Calu3 (cell line): ENCODE measurements around the gene HELZ. TPM values are rescaled to one million over a fixed set of nuclear protein-coding genes. Genes with fewer than 3 reads are reported as not detected.

ENCODE experiments used
- BruUV-seq: library from RNA; stranded (reverse); fragments of 400-500 nt; replicated peaks from 2 replicates; lab custom pipeline; 2021; lab: Mats Ljungman, UMichigan
- CTCF ChIA-PET: fragments of 300-600 bp; sonication (Branson Sonifier 250); formaldehyde crosslinking; loops from one replicate; lab custom pipeline; 2022; ENCODE audit warnings: antibody characterized with exemption; lab: Charles Lee
- DNase-seq: peaks from one replicate; pipeline ENCODE4 v3.0.0; 2022
- H3K27ac Mint-ChIP-seq: one replicate; pipeline ENCODE4 v1.8.0; 2022; ENCODE audit warnings: mixed read lengths; ENCODE audit not compliant: unreplicated experiment
- H3K27me3 Mint-ChIP-seq: one replicate; pipeline ENCODE4 v1.8.0; 2022; ENCODE audit warnings: mixed read lengths; ENCODE audit not compliant: unreplicated experiment
- H3K36me3 Mint-ChIP-seq: one replicate; pipeline ENCODE4 v1.8.0; 2022; ENCODE audit warnings: mild to moderate bottlenecking, moderate library complexity, mixed read lengths; ENCODE audit not compliant: insufficient read depth, unreplicated experiment
- H3K4me1 Mint-ChIP-seq: one replicate; pipeline ENCODE4 v1.8.0; 2022; ENCODE audit warnings: mild to moderate bottlenecking, low read depth, mixed read lengths; ENCODE audit not compliant: unreplicated experiment
- H3K4me3 Mint-ChIP-seq: one replicate; pipeline ENCODE4 v1.8.0; 2022; ENCODE audit warnings: mild to moderate bottlenecking, low read depth, moderate library complexity, mixed read lengths; ENCODE audit not compliant: unreplicated experiment
- H3K9me3 Mint-ChIP-seq: one replicate; pipeline ENCODE4 v1.8.0; 2022; ENCODE audit warnings: low read depth, mixed read lengths; ENCODE audit not compliant: unreplicated experiment
- CTCF ChIP-seq: fragments of 200-600 bp; IDR thresholded peaks from one replicate; pipeline ENCODE4 v1.8.0; 2022; ENCODE audit warnings: antibody characterized with exemption; ENCODE audit not compliant: unreplicated experiment
- intact Hi-C: fragments of 100-400 bp; cut with micrococcal nuclease; formaldehyde crosslinking; loops from one replicate; pipeline ENCODE4 v1.10.0; 2022; ENCODE audit not compliant: unreplicated experiment
- total RNA-seq: library from RNA; stranded (reverse); gene quantifications from 2 replicates; pipeline ENCODE4 v1.2.3, GENCODE V29; 2022

Gene HELZ
- total RNA-seq, 1 experiment from 2014 or later = 60.8 TPM

DNA sequence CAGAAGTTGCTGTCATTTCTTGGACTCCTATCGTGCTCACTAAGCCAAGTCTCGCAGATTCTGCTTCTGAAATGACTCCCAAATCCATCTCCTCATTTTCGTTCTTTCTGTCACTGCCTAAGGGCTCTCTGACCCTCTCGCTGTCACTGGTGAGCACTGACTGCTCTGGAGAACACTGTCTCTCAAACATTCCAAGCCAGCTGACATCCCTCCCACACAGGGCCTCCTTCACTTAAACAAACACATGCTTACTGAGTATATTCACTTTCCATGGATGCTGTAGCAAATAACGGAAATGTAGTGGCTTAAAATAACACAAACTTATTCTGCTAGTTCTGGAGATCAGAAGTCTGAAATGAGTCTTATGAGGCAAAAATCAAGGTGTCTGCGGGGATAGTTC is 181.9 kb downstream of the HELZ start:
- H3K9me3 Mint-ChIP-seq = no peaks in the 10 kb centered on the region
- no peaks in the 10 kb centered on the region for H3K36me3 Mint-ChIP-seq
- no peaks in the 10 kb centered on the region for H3K27me3 Mint-ChIP-seq
- no peak for TF ChIP-seq CTCF
- no peak overlapping the region for H3K27ac Mint-ChIP-seq
- CTCF ChIA-PET = no interaction called here
- DNase-seq = no peak
- intact Hi-C loops = no loop called here
- H3K4me3 Mint-ChIP-seq = no peak overlapping the region
- no peaks in the 10 kb centered on the region for H3K4me1 Mint-ChIP-seq
- no TSS peak for BruUV-seq

DNA sequence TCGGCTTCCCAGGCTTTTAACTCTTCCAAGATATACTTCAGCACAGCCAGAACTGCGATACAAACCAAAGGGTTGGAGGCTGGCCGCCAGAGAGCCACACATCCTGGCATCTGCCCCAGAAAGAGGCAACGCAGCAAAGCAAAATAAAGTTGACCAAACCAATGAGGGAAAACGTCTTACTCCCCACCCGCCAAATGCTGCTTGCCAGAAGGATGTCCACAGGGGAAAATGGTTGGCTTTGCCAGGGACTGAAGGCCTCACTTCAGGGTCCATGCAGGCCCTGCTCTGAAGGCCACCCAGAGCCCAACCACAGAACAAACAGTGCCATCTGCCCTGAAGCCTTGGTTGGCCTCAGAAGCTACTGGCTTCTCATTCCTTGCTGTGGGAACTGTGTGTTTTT is 185.6 kb downstream of the HELZ start:
- no TSS peak for BruUV-seq
- Mint-ChIP-seq H3K27me3 (no peaks in the 10 kb centered on the region), H3K36me3 (no peaks in the 10 kb centered on the region), H3K9me3 (no peaks in the 10 kb centered on the region), H3K27ac (no peak overlapping the region), H3K4me3 (no peak overlapping the region), H3K4me1 (no peaks in the 10 kb centered on the region)
- CTCF ChIA-PET = interaction anchor here (0.6 kb wide), 1 partner anchor 65 kb away, joined by 3 read pairs; no protein-coding TSS in a partner anchor
- DNase-seq = no peak
- TF ChIP-seq CTCF = no peak
- intact Hi-C loops = no loop called here

DNA sequence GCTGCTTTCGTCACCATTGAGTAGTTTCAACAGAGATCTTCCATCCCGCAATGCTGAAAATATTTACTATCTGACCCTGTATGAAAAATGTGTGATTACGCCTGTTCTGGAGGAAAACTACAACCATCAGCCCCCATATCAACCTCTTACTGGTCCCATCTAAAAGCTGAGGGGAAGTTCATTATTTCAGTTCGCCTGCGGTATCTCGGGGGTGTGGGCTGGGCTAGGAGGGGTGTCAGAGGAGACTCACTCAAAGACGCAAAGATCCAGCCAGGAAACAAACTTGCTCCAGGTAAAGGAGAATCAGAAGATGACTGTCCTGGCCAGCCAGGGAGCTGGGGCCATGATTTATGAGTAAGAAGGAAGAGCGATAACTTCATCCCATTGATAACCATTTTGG is 187.0 kb downstream of the HELZ start:
- TF ChIP-seq CTCF = no peak
- intact Hi-C loops = no loop called here
- no peak overlapping the region for H3K4me3 Mint-ChIP-seq
- H3K36me3 Mint-ChIP-seq = no peaks in the 10 kb centered on the region
- BruUV-seq = no TSS peak
- H3K4me1 Mint-ChIP-seq = no peaks in the 10 kb centered on the region
- H3K27ac Mint-ChIP-seq = no peak overlapping the region
- CTCF ChIA-PET = no interaction called here
- H3K9me3 Mint-ChIP-seq = no peaks in the 10 kb centered on the region
- DNase-seq = no peak
- H3K27me3 Mint-ChIP-seq = no peaks in the 10 kb centered on the region

GRCh38 chr17:67056746-67057490 is 188.1 kb downstream of the HELZ start:
- no TSS peak for BruUV-seq
- Mint-ChIP-seq H3K27ac (no peak overlapping the region), H3K36me3 (no peaks in the 10 kb centered on the region), H3K27me3 (peaks cover 3% of the 10 kb centered on the region), H3K4me3 (no peak overlapping the region), H3K4me1 (no peaks in the 10 kb centered on the region), H3K9me3 (no peaks in the 10 kb centered on the region)
- DNase-seq = no peak
- CTCF ChIA-PET = no interaction called here
- intact Hi-C loops = no loop called here
- TF ChIP-seq CTCF = no peak
